IMR-90 (cell line): ENCODE measurements around the gene KDR. TPM values are rescaled to one million over a fixed set of nuclear protein-coding genes. Genes with fewer than 3 reads are reported as not detected.

Experiments used
- ATAC-seq: fragments of 200-7000 bp; cut with Tn5 transposase; 2 replicates; pipeline ENCODE4 v1.9.1; 2020; ENCODE audit warnings: low read depth, mild to moderate bottlenecking, moderate library complexity
- BruUV-seq: library from RNA; stranded (reverse); fragments of 400-500 nt; replicated peaks from 2 replicates; lab custom pipeline; 2021; lab: Mats Ljungman, UMichigan
- CTCF ChIA-PET: fragments of 300-600 bp; formaldehyde crosslinking; extraction: SDS; loops from one replicate; lab custom pipeline; 2021; ENCODE audit warnings: antibody characterized with exemption; lab: Yijun Ruan, JAX
- POLR2A ChIA-PET: fragments of 300-600 bp; sonication (Branson Sonifier 250); formaldehyde crosslinking; loops from one replicate; lab custom pipeline; 2022; ENCODE audit warnings: antibody characterized with exemption; ENCODE audit not compliant: unreplicated experiment; lab: Charles Lee
- DNase-seq: peaks from one replicate; pipeline ENCODE4 v3.0.0; 2013
- H2AFZ ChIP-seq: replicated peaks from 2 replicates; pipeline ENCODE3; 2013; ENCODE audit warnings: low read length, mild to moderate bottlenecking; ENCODE audit not compliant: poor library complexity
- H2AK5ac ChIP-seq: 2 replicates; pipeline ENCODE4 v1.6.1; 2013; ENCODE audit warnings: low read depth, low read length, inconsistent platforms
- H2AK9ac ChIP-seq: replicated peaks from 2 replicates; pipeline ENCODE3; 2013; ENCODE audit warnings: mild to moderate bottlenecking, low read depth, low read length, moderate library complexity; ENCODE audit not compliant: poor library complexity
- H2BK120ac ChIP-seq: 2 replicates; pipeline ENCODE4 v1.6.1; 2013; ENCODE audit warnings: low read depth, low read length, inconsistent platforms
- H2BK15ac ChIP-seq: 3 replicates; pipeline ENCODE4 v1.6.1; 2013; ENCODE audit warnings: low read depth, low read length, inconsistent platforms
- H2BK20ac ChIP-seq: 2 replicates; pipeline ENCODE4 v1.6.1; 2013; ENCODE audit warnings: low read depth, mild to moderate bottlenecking, inconsistent platforms, low read length, moderate library complexity
- H2BK5ac ChIP-seq: 2 replicates; pipeline ENCODE4 v1.6.1; 2013; ENCODE audit warnings: mild to moderate bottlenecking, low read depth, low read length, inconsistent platforms; ENCODE audit not compliant: poor library complexity, severe bottlenecking
- H3K14ac ChIP-seq: replicated peaks from 2 replicates; pipeline ENCODE4 v1.6.1; 2013; ENCODE audit warnings: low read depth, low read length, inconsistent platforms
- H3K18ac ChIP-seq: 2 replicates; pipeline ENCODE4 v1.6.1; 2013; ENCODE audit warnings: low read depth, low read length, control low read depth
- H3K23ac ChIP-seq: 2 replicates; pipeline ENCODE4 v1.6.1; 2013; ENCODE audit warnings: low read depth, low read length, inconsistent platforms
- H3K27ac ChIP-seq: 2 replicates; pipeline ENCODE4 v1.5.1; 2013; ENCODE audit warnings: mild to moderate bottlenecking, control low read depth, low read length; ENCODE audit not compliant: insufficient read depth
- H3K27me3 ChIP-seq: 2 replicates; pipeline ENCODE4 v1.6.1; 2013; ENCODE audit warnings: low read length; ENCODE audit not compliant: control insufficient read depth, insufficient read depth
- H3K36me3 ChIP-seq: 2 replicates; pipeline ENCODE4 v1.6.1; 2013; ENCODE audit warnings: low read length, mixed read lengths; ENCODE audit not compliant: control insufficient read depth, insufficient read depth
- H3K4ac ChIP-seq: 2 replicates; pipeline ENCODE4 v1.6.1; 2013; ENCODE audit warnings: low read depth, low read length, inconsistent platforms
- H3K4me1 ChIP-seq: 2 replicates; pipeline ENCODE4 v1.6.1; 2013; ENCODE audit warnings: low read length, mixed read lengths; ENCODE audit not compliant: control insufficient read depth, insufficient read depth
- H3K4me2 ChIP-seq: 2 replicates; pipeline ENCODE4 v1.6.1; 2013; ENCODE audit warnings: low read depth, mild to moderate bottlenecking, control low read depth, low read length, moderate library complexity
- H3K4me3 ChIP-seq: 2 replicates; pipeline ENCODE4 v1.5.1; 2013; ENCODE audit warnings: low read depth, mild to moderate bottlenecking, control low read depth, low read length, moderate library complexity; ENCODE audit not compliant: insufficient read depth
- H3K56ac ChIP-seq: 2 replicates; pipeline ENCODE4 v1.6.1; 2013; ENCODE audit warnings: low read length, inconsistent platforms; ENCODE audit not compliant: insufficient read depth; ENCODE audit errors: extremely low read depth
- H3K79me1 ChIP-seq, 2 experiments: 2 replicates each; pipeline ENCODE4 v1.6.1; 2013; ENCODE audit warnings: low read length in 2 of 2, inconsistent platforms in 1 of 2, low read depth in 1 of 2
- H3K9ac ChIP-seq: 2 replicates; pipeline ENCODE4 v1.6.1; 2013; ENCODE audit warnings: low read depth, low read length, control low read depth
- H3K9me1 ChIP-seq: 2 replicates; pipeline ENCODE4 v1.6.1; 2013; ENCODE audit warnings: low read length, inconsistent platforms; ENCODE audit not compliant: insufficient read depth
- H3K9me3 ChIP-seq: 2 replicates; pipeline ENCODE4 v1.6.1; 2013; ENCODE audit warnings: low read length; ENCODE audit not compliant: control insufficient read depth, insufficient read depth
- H4K20me1 ChIP-seq: 2 replicates; pipeline ENCODE4 v1.6.1; 2013; ENCODE audit warnings: low read length, inconsistent platforms; ENCODE audit not compliant: insufficient read depth
- H4K5ac ChIP-seq: 2 replicates; pipeline ENCODE4 v1.6.1; 2013; ENCODE audit warnings: mild to moderate bottlenecking, low read depth, low read length, control low read depth
- H4K8ac ChIP-seq, 2 experiments: 2 replicates each; pipeline ENCODE4 v1.6.1; 2013; ENCODE audit warnings: low read depth in 2 of 2, low read length in 2 of 2, control low read depth in 1 of 2, inconsistent platforms in 1 of 2
- H4K91ac ChIP-seq: 2 replicates; pipeline ENCODE4 v1.6.1; 2013; ENCODE audit warnings: low read depth, low read length, inconsistent platforms; ENCODE audit not compliant: insufficient read depth
- CHD1 ChIP-seq: IDR thresholded peaks from 2 replicates; pipeline ENCODE4 v1.6.1; 2012; ENCODE audit warnings: low read depth, low read length, improper control_type of control experiment
- MAFK ChIP-seq: IDR thresholded peaks from 2 replicates; pipeline ENCODE4 v1.6.1; 2012; ENCODE audit warnings: low read depth, low read length, improper control_type of control experiment
- MAZ ChIP-seq: IDR thresholded peaks from 2 replicates; pipeline ENCODE4 v1.6.1; 2012; ENCODE audit warnings: low read depth, mild to moderate bottlenecking, low read length, improper control_type of control experiment, moderate library complexity, borderline replicate concordance
- MXI1 ChIP-seq: IDR thresholded peaks from 2 replicates; pipeline ENCODE4 v1.6.1; 2012; ENCODE audit warnings: low read depth, mild to moderate bottlenecking, low read length, moderate library complexity, borderline replicate concordance
- NFE2L2 ChIP-seq: fragments of 150-350 bp; IDR thresholded peaks from 2 replicates; pipeline ENCODE4 v1.6.1; 2016; ENCODE audit warnings: low read depth, mild to moderate bottlenecking, low read length
- SMC3 ChIP-seq: fragments of 150-350 bp; IDR thresholded peaks from 2 replicates; pipeline ENCODE4 v1.6.1; 2016; ENCODE audit warnings: low read depth, mild to moderate bottlenecking, antibody characterized with exemption, low read length, moderate library complexity
- WGBS, 2 experiments: methylation state at CpG; one replicate each; pipeline versions ENCODE4 v1.1.5 to v1.1.7; 2013; ENCODE audit warnings: missing lambda C conversion rate in 2 of 2; ENCODE audit not compliant: insufficient read length in 1 of 2; ENCODE audit errors: extremely low coverage in 2 of 2; 5-methylcytosine and 5-hydroxymethylcytosine counted together
- dilution Hi-C: fragments of 300-500 bp; cut with HindIII; formaldehyde crosslinking; loops from one replicate; pipeline ENCODE4 v1.14.3; 2018; ENCODE audit warnings: low sequenced_read_pairs; ENCODE audit not compliant: unreplicated experiment
- in situ Hi-C: fragments of 300-500 bp; cut with MboI; formaldehyde crosslinking; loops from 3 replicates; pipeline ENCODE4 v1.14.3; 2019; ENCODE audit warnings: low sequenced_read_pairs, inconsistent platforms, mixed read lengths
- intact Hi-C: fragments of 100-400 bp; cut with micrococcal nuclease; formaldehyde crosslinking; loops from 2 replicates; pipeline ENCODE4 v1.10.0; 2022
- polyA plus RNA-seq, 3 experiments: library from polyadenylated mRNA; depleted of rRNA; stranded (reverse); fragments of >200 nt; gene quantifications; 2 replicates each; pipeline ENCODE4 v1.2.3, GENCODE V29; 2012; ENCODE audit warnings: low replicate concordance in 1 of 3
- total RNA-seq: library from RNA; depleted of rRNA; stranded (reverse); fragments of >200 nt; gene quantifications from 2 replicates; pipeline ENCODE4 v1.2.3, GENCODE V29; 2012
- TF ChIP-seq, protein P1 (sequence below): fragments of 150-350 bp; IDR thresholded peaks from 2 replicates; pipeline ENCODE4 v1.6.1; 2017; ENCODE audit warnings: mild to moderate bottlenecking, antibody characterized with exemption, low read length, low read depth
- TF ChIP-seq, protein P2 (sequence below): conservative IDR thresholded peaks from 2 replicates; pipeline ENCODE4 v1.5.1; 2012; ENCODE audit warnings: mild to moderate bottlenecking, low read depth, low read length, improper control_type of control experiment

KDR gene
- total and polyA plus RNA-seq, 2 of the 4 experiments (the other 2 are of a cell fraction) = not detected

DNA sequence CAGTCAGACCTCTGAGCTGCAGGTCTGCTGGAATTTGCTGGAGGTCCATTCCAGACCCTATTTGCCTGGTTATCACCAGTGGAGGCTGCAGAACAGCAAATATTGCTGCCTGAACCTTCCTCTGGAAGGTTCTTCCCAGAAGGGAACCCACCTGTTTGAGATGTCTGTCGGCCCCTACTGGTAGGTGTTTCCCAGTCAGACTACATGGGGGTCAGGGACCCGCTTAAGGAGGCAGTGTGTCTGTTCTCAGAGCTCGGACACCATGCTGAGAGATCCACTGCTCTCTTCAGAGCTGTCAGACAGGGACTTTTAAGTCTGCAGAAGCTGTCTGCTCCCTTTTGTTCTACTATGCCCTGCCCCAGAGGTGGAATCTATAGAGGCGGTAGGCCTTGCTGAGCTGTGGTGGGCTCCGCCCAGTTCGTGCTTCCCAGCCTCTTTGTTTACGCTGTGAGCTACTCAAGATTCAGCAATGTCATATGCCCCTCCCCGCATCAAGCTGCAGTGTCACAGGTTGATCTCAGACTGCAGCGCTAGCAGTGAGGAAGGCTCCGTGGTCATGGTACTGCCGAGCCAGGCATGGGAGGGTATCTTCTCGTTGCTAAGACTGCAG, 44.1 kb upstream of the KDR start:
- H2AK5ac ChIP-seq = no peak overlapping the region; the same call in 1 of the 2 replicates
- H2BK120ac ChIP-seq = peak overlapping the region; percentile 74
- in situ Hi-C loops = no loop called here
- H3K27me3 ChIP-seq = no peaks in the 10 kb centered on the region
- H3K18ac ChIP-seq = peak overlapping the region; percentile 20
- H4K8ac ChIP-seq = peak overlapping the region in 1 of 2 experiments; percentile 13; a peak in 1 of 4 replicates
- H3K14ac ChIP-seq = peak overlapping the region; percentile 51; the same call in 1 of the 2 replicates
- H3K9me1 ChIP-seq = no peaks in the 10 kb centered on the region
- no peak overlapping the region; the same call in 2 of the 3 replicates for H2BK15ac ChIP-seq
- POLR2A ChIA-PET = interaction anchor here (0.6 kb wide), 1 partner anchor 349 kb away, joined by 3 read pairs; no protein-coding TSS in a partner anchor
- peak overlapping the region; percentile 92; the same call in 1 of the 2 replicates for H2BK20ac ChIP-seq
- H3K4me1 ChIP-seq = peaks cover 2% of the 10 kb centered on the region
- no peak overlapping the region for H3K4me2 ChIP-seq
- no TSS peak for BruUV-seq
- intact Hi-C loops = loop anchor here (1.0 kb wide), 1 partner anchor 11 kb away; no protein-coding TSS in a partner anchor
- no peak overlapping the region for H3K27ac ChIP-seq
- H3K36me3 ChIP-seq = no peaks in the 10 kb centered on the region
- H4K5ac ChIP-seq = no peak overlapping the region
- H4K20me1 ChIP-seq = no peaks in the 10 kb centered on the region
- H4K91ac ChIP-seq = no peak overlapping the region
- CTCF ChIA-PET = interaction anchor here (0.7 kb wide), 1 partner anchor 15 kb away, joined by 3 read pairs; no protein-coding TSS in a partner anchor
- no peak overlapping the region for H3K56ac ChIP-seq
- no peak overlapping the region for H3K4me3 ChIP-seq
- no peak overlapping the region for H3K9ac ChIP-seq
- dilution Hi-C loops = no loop called here
- peak overlapping the region; percentile 72 for H3K4ac ChIP-seq
- TF ChIP-seq, protein P1, sequence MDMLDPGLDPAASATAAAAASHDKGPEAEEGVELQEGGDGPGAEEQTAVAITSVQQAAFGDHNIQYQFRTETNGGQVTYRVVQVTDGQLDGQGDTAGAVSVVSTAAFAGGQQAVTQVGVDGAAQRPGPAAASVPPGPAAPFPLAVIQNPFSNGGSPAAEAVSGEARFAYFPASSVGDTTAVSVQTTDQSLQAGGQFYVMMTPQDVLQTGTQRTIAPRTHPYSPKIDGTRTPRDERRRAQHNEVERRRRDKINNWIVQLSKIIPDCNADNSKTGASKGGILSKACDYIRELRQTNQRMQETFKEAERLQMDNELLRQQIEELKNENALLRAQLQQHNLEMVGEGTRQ = no peak
- no peak for TF ChIP-seq MXI1
- no peak for TF ChIP-seq CHD1
- TF ChIP-seq MAFK = no peak
- no peak for TF ChIP-seq MAZ
- TF ChIP-seq SMC3 = no peak
- TF ChIP-seq NFE2L2 = no peak
- TF ChIP-seq, protein P2, sequence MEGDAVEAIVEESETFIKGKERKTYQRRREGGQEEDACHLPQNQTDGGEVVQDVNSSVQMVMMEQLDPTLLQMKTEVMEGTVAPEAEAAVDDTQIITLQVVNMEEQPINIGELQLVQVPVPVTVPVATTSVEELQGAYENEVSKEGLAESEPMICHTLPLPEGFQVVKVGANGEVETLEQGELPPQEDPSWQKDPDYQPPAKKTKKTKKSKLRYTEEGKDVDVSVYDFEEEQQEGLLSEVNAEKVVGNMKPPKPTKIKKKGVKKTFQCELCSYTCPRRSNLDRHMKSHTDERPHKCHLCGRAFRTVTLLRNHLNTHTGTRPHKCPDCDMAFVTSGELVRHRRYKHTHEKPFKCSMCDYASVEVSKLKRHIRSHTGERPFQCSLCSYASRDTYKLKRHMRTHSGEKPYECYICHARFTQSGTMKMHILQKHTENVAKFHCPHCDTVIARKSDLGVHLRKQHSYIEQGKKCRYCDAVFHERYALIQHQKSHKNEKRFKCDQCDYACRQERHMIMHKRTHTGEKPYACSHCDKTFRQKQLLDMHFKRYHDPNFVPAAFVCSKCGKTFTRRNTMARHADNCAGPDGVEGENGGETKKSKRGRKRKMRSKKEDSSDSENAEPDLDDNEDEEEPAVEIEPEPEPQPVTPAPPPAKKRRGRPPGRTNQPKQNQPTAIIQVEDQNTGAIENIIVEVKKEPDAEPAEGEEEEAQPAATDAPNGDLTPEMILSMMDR = no peak
- peak overlapping the region; percentile 43 for H2AFZ ChIP-seq
- ATAC-seq (peak; percentile 76), DNase-seq (peak; percentile 50)
- 60% methylated on average over 1 of the region's 12 CpGs; no CpG with 5 or more reads in 1 of the 2 experiments for WGBS, 2 experiments
- H3K79me1 ChIP-seq = no peaks in the 10 kb centered on the region
- no peaks in the 10 kb centered on the region for H3K9me3 ChIP-seq
- no peak overlapping the region for H2AK9ac ChIP-seq
- H2BK5ac ChIP-seq = no peak overlapping the region
- no peak overlapping the region for H3K23ac ChIP-seq
